Fibroblast of villous mesenchyme (primary cell): Measurements from ENCODE around the gene RGS9. TPM values are rescaled to one million over a fixed set of nuclear protein-coding genes. Genes with fewer than 3 reads are reported as not detected.

Experiments
- DNase-seq: peaks from one replicate; pipeline ENCODE4 v3.0.0-alpha.2; 2010; ENCODE audit warnings: low read depth
- H3K4me3 ChIP-seq: 2 replicates; pipeline ENCODE4 v1.5.1; 2011; ENCODE audit warnings: low read depth, mild to moderate bottlenecking, low read length
- CTCF ChIP-seq: IDR thresholded peaks from 2 replicates; pipeline ENCODE4 v1.5.1; 2012; ENCODE audit warnings: low read depth, mild to moderate bottlenecking, low read length; ENCODE audit not compliant: insufficient read depth
- total RNA-seq: library from RNA; depleted of rRNA; stranded (reverse); fragments of >200 nt; gene quantifications from 2 replicates; pipeline ENCODE4 v1.2.3, GENCODE V29; 2012

RGS9 gene
- total RNA-seq, 1 donor = 2.2 TPM

- no peak for TF ChIP-seq CTCF
- no peak for DNase-seq
- H3K4me3 ChIP-seq = no peak overlapping the region
These were observed 19.1 kb downstream of the RGS9 start for GRCh38 chr17:65156185-65156834.

GRCh38 chr17:65156835-65157565 lies 19.8 kb downstream of the RGS9 start:
- no peak for DNase-seq
- H3K4me3 ChIP-seq = no peak overlapping the region
- TF ChIP-seq CTCF = no peak

- no peak for DNase-seq
- no peak for TF ChIP-seq CTCF
- H3K4me3 ChIP-seq = no peak overlapping the region
These were observed 20.9 kb downstream of the RGS9 start for GRCh38 chr17:65158041-65158440.

- TF ChIP-seq CTCF = no peak
- H3K4me3 ChIP-seq = no peak overlapping the region
- no peak for DNase-seq
These were observed 21.5 kb downstream of the RGS9 start for GRCh38 chr17:65158622-65159021.

- no peak overlapping the region for H3K4me3 ChIP-seq
- DNase-seq = no peak
These were observed 23.3 kb downstream of the RGS9 start for GRCh38 chr17:65160516-65160915.

GRCh38 chr17:65163990-65164495 lies 26.9 kb downstream of the RGS9 start:
- TF ChIP-seq CTCF = no peak
- DNase-seq = peak; percentile 75
- H3K4me3 ChIP-seq = no peak overlapping the region

More at GRCh38 chr17:65160516-65160915, 23.3 kb downstream of the RGS9 start:
- TF ChIP-seq CTCF = no peak
